Effector CD8-positive, alpha-beta T cell (primary cell): ENCODE measurements around the gene DCST2.

Source experiments
- DNase-seq: peaks from one replicate; lab custom pipeline; 2025; lab: John Stamatoyannopoulos, UW

DCST2 gene

DNA sequence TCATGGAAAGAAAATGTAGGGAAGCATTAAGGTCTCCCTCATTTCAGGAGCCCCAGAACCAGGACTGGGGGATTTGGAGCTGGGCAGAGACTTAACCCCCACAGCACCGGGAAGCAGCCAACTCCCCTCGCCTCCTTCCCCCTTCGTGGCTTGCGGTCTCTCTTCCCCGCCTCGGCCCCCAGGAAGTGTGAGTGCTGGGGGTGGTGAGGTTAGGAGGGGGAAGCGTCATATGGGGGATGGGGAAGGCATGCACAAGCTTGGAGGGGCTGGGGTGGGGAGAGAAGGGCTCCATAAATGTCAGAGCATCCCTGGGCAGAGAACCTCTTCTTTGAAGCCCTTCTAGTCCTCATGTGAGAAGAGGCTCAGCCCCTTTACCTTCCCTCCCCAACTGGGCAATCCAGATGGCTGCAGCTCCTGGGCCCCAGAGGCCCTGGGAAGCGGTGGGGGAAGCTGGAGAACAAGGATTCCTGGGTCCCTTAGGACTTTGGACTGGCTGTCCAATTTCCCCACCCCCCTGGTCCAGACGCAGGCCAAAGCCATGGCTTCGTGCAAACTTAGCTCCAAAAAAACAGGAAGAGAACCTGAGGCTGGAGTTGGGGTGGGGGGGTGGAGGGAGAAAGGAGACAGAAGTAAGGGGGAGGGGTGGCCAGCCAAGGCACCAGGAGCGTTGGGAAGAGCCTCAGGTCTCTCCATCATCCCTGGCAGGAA, 23.2 kb downstream of the DCST2 start:
- no peak for DNase-seq

DNA sequence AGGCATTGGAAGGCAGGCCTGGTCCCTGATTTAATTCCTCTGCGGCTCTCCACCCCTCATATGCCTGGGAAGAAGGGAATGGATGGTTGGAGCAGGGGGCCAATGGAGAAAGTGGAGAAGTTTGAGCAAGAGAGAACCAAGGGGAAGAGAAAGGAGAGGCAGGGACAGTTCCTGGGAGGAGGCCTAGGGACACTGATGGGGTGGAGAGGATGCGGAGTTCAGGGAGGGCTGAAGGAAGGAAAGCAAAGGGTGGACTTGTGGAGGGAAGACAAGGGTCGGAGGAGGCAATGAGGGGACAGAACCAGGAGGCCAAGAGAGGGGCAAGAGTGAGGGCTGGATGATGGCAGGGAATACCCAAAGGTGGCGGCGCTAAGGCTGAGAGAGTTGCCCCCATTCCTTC, 23.8 kb downstream of the DCST2 start:
- no peak for DNase-seq

DNA sequence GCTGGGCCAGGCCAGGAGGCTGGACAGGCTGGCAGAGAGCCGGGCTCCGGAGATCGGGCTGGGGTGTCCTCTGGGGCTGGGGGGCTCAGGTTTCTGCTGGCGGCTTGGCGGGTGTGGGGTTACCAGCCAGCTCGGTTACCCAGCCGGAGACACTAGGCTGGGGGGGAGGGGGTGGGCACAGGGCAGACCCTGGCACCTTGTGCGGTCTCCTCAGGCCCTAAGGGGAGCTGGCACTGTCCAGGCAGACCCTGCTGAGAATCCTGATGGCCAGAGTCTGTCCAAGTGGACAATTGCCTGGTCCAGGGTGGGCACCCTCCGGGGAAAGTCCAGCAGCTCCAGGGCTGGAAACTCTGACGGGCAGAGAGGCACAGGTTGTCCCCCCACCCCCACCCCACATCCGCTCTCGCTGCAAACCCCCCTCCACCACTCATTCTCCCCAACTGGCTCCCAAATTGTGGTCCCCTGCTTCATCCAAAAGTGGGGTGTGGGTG, 24.3 kb downstream of the DCST2 start:
- no peak for DNase-seq

DNA sequence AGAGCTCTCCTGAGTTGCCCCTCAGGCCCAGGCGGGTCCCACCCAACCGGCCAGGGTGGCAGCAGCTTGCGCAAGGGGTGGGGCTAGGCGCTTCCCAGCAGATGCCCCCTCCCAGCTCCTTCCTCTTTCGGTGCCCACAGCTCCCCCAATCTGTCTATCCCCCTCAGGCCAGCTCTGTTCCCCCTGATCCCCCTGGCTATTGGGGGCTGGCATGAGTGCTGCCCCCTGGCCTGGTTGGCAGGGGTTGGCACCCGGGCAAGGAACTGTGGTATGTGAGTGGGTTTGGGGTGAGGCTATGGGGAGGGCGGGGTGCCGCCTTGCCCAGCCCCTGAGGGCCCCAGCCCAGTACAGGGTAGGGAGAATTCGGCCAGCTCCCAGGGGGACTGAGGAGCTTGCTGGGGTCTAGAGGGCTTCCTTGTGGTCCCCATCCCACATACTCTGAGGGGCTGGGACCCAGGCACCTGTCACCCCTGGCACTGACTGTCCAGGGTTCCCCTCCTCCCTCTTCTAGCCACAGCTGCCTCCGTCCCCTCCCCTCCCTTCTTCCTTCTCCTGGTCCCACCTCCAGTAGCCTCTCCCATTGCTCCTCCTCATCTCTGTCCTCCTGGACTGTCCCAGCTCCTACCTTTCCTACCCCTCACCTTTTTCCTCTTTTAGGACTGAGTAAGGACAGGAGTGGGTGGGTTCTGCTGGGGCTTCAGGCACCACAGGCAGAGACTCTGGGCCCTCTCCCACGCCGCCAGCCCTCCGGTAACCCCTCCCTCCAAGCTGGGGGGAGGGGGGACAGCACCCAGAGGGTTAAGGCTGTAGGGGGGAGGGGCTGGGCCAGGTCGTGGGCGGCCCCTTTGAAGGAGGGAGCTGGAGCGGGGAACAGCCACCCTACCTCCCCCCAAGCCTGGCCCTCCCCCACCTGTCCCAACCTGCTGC, 25.3 kb downstream of the DCST2 start:
- no peak for DNase-seq

DNA sequence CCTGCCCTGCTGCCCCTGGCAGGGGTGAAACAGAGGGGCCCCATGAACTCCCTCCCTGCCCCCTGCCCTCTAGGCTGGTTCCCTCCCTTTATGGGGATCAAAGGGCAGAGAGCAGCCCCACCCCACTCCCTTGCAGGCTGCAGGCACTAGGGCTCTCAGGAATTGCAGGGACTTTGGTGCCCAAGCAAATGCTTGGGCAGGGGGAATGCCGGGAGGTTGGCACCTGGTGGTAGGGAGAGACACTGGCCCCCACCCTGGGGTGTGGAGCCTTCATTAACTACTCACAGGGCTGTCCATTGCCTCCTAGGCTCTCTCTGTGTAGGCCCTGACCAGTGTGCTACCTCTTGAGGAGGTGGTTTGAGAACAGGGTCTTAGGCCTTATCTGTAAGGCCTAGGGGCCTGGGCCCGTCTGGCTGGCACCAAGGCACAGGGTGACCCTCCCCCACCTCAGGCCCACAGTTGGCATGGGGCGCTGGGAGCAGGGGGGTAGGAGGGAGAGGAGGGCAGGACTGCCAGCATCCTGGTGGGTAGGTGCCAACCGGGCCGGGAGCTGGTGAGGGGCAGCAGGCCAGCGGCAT, 26.2 kb downstream of the DCST2 start:
- DNase-seq, result no peak

DNA sequence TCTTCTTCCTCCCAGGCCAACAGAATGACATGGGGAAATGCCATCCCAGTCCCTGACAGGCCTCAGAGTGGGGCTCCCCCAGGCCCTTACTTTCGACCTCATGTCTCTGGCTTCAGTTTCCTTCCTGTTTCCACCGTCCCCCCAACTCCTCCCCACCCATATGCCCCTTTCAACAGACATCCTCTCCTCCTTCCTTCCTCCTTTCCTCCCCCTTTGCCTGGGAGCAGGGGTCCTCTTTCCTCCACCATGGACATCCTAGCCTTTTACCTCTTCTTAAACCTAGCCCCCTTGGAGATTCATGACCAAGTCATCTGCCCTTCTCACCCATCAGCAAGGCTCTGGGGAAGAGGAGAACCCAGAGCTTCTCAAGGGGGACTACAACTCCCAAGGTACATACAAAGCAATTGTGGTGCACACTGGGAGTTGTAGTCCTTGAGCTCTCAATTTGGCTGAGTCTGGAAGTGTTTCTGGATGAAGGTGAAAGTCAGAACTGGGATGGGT, 26.9 kb downstream of the DCST2 start:
- no peak for DNase-seq

DNA sequence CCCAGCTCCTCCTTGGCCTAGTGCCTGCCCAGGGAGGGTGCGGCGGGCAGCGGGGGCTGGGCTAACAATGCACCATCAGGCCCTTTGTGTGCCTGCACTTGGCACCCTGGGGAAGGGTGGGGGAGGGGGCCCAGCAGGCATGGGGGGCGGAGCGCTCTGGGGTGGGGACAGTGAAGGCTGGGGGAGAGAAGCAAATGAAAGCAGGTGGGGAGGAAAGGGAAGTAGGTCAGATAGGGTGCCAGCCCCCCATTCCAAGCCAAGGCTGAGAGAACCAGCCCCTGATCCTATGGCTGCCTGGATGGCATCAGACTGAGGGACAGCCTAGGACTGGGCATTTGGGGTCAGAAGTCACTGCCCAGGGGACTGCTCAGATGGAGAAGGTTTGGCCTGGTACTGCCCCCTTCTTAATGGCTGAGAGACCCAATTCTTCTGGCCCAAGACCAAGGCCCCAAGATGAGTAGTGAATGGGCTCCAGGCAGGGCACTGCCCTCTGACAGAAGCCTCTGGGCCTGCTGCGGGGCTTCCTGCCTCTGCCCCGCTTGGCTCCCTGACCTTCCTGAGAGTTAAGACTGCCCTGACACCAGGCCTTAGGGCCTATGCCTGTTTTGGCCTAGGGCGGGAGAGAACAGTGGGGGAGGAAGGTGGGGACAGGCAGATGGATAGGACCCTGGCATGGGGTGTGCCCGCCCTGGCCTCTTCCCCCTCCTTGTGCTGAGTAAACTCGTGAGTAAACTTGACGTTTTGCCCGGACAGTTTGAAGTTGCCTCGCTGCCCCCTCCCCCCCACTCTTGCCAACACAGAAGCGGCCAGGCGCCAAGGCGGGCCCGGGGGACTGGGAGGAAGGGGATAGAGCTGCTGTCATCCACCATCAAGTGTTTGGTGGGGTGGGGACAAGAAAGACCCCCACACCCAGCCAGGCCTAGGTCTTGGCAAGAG, 28.2 kb downstream of the DCST2 start:
- DNase-seq, result no peak

DNA sequence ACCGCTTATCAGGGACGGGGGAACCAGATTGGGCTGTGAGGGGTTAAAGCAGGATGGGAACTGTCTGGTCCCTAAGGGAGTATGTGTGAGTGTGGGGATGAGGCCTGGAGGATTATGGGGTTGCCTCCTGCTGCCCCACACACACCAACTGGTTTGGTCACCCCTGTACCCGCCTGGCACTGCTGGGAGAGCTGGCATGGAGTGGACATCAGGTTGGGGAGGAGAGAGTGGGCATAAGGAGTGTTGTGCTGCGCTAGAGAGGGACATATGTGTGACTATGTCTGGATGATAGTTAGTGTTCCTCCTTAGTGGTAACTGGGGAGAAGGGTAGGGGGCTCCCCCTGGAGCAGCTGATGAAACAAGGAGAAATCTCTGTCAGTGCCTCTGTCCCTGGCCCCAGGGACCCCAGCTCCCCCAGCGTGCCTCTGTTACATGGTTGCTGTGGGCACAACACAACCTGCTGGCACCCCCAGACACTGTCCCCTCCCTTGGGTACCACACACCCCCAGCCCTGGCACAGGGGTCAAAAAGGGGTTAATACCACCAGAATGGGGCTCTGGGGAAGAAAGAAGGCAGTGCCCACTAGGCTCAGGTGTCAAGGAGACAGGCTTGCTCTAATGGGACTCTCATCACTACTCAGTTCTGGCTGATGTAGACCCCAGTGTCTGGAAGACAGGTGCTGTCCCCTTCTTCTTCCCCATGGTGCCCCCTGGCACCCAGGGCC, 29.1 kb downstream of the DCST2 start:
- no peak for DNase-seq

DNA sequence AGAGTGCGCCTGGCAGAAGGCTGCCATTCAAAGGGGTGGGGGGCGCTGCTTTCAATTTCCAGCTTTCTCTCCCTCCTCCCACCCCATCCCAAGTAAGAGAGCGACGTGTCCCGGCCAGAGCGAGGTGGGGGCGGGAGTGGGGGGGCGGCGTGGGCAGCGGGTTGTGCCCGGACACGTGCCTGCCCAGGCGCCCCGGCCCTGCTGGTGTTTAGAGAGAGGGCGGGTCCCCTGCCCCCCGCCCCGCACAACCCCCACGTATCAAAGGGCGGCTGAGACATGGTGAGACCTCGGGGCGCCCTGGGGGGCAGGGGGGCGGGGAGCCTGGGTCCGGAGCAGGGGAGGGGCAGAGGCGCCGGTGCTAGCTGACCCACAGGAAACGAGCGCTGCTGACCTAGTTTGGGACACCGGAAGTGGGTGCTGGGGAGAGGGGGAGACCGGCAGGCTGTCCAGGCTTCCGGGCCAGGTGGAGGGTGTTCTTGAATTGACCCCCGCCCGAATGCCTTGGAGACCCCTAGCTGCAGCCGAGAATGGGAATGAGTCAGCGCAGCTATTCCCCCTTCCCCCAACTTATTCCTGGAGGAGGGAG, 29.7 kb downstream of the DCST2 start:
- DNase-seq, result no peak

DNA sequence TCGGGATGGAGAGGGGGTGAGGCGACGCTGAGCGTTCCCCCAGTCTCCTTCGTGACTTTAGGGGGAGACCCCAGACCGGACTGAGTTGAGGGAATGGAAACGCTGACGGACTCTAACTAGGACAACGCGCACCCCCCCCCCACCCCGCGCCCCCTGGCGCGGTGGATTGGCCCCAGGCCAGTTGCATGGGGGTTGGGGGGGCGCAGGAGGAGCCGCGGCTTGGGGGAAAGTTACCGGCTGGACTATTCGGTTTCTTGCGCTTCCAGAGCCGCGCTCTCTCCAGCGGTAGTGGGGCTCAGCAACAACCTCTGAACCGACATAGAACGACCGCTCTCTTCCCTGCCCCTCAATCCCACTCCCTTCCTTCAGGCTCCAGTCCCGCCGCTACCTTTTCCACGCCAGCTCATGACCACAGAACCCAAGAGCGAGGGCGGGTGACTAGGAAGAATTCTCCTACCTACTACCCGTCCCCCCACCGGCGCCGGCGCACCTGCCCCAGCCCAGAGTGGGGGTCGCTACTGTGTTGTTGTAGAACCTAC, 30.3 kb downstream of the DCST2 start:
- no peak for DNase-seq

DNA sequence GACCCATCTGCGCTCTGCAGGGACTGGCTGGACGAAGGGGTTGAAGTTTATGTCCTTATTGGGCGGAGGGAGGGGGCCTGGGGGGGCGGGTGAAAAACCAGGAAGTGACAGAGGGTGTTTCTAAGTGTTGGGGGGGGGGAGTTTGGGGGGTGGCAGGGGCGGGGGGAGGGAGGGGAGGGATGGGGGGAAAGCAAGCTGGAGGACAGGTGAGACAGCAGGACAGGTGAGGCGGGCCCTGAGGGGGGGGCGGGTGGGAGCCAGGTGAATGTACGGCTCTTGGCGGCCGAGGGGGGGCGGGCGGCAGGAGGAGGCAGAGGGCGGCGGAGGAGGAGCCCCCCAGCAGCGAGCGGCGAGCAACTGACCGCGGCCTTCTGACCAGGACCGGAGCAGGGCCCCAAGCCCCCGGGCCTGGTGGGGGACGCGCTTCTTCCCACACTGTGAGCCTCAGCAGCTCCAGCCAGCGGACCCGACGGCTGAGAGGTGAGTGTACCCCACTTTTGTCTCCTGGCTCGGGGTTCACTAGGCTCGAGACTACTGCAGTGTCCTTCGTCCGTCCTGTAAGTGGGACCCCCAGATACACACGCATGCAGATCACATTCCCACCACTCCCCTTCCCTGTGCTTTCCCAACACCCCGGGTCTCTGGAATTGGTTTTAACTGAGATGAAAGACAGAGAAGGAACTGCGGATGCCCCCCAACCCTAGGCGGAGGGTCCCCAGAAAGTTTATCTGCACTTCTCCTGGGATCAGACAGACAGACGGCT, 30.9 kb downstream of the DCST2 start, which contains the start of gene ZBTB7B:
ZBTB7B (plus strand) TSS at position 339 of the 763 bp plus-strand sequence. CDS start 11,859 bp downstream, outside the sequence.
- no peak for DNase-seq

DNA sequence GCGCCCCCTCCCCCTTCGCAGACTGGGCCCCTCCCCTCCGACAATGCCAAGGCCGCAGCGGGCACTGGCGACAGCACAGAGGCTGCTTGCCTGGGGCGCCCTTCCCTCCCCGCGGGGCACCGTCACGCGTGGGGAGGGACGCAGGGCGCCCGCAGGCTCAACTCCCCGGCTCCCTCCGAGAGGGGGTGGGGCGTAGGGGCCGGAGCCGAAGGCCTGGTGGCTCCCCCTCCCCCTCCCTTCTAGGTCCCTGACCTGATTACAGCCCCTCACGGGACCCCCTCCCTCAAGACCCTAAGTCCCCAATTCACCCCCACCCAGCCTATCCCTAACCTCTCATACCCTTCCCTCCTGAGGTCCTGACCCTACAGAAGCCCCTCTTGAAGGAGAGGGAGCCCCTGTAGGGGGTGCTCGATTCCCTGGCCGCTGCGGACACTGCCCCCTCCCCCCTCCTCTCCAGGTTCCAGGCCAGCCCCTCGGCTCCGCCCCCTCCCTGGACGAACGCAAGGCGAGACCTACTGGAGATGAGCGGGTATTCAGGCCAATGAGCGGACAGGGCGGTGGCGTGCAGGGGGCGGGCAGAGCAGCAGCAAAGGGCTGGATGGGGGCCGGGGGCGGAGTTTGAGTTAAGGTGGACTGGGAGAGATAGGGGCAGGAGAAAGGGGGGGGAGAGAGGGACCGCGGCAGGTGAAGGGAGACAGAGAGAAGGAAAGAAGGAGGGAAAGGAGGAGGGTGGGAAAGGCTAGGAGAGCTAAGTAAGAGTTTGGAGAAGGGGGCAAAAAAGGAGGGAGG, 31.7 kb downstream of the DCST2 start:
- DNase-seq, result peak; percentile 85

DNA sequence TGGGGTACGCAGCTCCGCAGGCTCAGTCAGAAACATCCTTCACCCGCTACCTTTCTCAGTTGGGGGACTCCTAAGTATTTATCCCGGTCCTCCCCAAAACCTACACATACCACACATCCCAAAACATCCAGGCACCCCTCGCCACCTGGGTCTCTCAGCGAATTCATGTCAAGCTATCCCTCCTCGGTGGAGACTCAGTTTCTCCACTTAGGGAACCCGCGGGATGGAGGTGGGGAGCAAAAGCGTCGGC, 32.2 kb downstream of the DCST2 start:
- DNase-seq, result no peak

DNA sequence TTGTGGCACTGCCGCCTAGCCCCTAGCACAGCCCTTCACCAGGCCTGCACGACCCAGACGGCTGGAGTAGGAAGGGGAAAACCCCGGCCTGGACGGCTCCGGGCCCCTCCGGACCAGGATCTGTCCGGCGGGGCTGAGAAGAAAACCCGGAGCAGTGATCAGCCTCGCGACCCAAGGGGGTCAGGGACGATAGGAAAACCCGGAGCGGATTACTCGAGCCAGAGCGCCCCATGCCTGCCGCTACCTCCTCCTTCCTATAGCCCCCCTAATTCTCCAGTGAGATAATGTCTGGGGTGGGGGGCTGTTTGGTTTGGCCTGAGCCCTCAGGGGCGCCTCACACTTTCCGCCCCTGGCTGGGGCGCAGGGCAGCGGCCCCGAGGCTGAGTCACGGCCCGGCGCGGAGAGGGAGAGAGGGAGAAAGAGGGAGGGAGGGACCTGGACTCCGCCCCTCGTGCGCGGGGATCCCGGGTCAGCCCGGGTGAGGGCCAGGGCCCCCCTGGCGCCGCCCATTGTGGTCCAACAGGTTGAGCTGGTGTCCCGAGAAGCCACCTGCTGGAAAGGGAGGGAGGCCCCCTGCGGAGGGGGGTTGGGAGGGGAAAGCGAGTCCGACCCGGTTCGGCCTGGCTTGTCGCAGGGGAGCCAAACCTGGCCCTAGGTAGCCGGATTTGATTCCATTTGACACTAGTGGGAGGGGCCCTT, 32.7 kb downstream of the DCST2 start:
- DNase-seq, result peak; percentile 58

DNA sequence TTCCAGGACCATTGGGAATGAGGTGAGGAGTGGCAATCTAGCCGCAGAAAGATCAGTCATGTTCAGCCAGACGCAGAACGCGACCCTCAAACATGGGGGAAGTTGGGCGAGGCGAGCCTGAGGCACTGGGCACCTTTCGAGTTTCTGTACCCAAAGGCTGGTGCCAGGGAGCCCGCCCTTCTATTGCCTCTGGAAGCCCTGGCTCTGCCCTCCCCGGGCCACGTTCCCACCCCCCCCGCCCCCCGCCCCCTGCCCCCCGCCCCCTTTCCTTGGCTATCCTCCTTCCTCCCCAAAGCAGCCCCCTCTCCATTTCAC, 33.2 kb downstream of the DCST2 start:
- no peak for DNase-seq

DNA sequence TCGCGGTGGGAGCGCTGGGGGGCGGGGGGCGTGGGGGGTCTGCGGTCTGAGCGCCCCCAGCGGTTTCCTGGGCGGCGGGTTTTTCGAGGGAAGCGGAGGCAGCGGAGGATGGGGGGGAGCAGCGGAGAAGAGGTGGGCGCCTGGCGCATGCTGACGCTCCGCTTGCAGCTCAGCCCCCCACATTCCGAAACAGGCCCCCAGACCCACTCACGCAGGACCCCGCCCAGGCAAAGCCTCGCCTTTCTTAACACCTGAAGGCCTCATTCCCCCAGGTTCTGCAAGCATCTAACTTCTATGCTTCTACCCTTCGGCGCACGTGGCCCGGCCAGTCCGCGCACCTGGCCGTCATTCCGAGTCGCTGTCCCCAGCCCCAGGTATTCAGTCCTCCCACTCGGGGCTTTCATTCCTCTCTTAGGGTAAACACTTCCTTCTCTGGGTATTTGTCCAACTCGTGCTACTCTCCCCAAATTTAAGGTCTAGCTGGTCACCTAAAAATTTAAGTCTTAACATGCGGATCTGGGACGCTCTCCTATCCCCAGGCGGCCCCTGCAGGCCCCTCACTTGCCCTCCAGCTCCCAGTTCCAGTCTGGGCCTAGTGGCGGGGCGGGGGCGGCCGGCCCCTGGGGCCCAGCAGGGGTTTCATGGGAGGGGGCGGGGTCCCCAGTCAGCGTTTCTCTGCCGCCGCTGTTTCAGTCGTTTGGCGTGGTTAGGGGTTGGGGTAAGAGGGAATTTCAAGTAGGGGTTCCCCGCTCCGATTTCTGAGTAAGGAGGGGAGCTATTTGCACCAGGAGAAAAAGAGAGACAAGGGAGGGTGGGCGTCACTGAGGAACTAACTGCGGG, 33.8 kb downstream of the DCST2 start:
- peak; percentile 24 for DNase-seq
